Endodermal cell (in vitro differentiated cells): ENCODE results near the gene JARID2. TPM values are rescaled to one million over a fixed set of nuclear protein-coding genes. Genes with fewer than 3 reads are reported as not detected.

Source experiments
- DNase-seq: peaks from one replicate; pipeline ENCODE4 v3.0.0-alpha.2; 2017
- H3K27ac ChIP-seq: 2 replicates; pipeline ENCODE4 v1.5.1; 2013; ENCODE audit warnings: mild to moderate bottlenecking, low read depth, low read length, moderate library complexity
- H3K27me3 ChIP-seq: 2 replicates; pipeline ENCODE4 v1.6.1; 2013; ENCODE audit warnings: mild to moderate bottlenecking, low read length, moderate library complexity; ENCODE audit not compliant: insufficient read depth, control insufficient read depth, poor library complexity, severe bottlenecking
- H3K36me3 ChIP-seq: 2 replicates; pipeline ENCODE4 v1.7.0; 2013; ENCODE audit warnings: mild to moderate bottlenecking, low read length, moderate library complexity; ENCODE audit not compliant: control insufficient read depth, insufficient read depth
- H3K4me1 ChIP-seq: one replicate; pipeline ENCODE4 v1.7.0; 2013; ENCODE audit warnings: low read length; ENCODE audit not compliant: control insufficient read depth, insufficient read depth
- H3K4me3 ChIP-seq: 2 replicates; pipeline ENCODE4 v1.5.1; 2013; ENCODE audit warnings: mild to moderate bottlenecking, low read length, moderate library complexity
- H3K9ac ChIP-seq: 2 replicates; pipeline ENCODE4 v1.6.1; 2013; ENCODE audit warnings: mild to moderate bottlenecking, low read length, moderate library complexity; ENCODE audit not compliant: poor library complexity, severe bottlenecking; ENCODE audit errors: extremely low read depth
- H3K9me3 ChIP-seq: 2 replicates; pipeline ENCODE4 v1.6.1; 2013; ENCODE audit warnings: mild to moderate bottlenecking, low read length, moderate library complexity; ENCODE audit not compliant: control insufficient read depth
- H3K27ac Mint-ChIP-seq: 2 replicates; pipeline ENCODE4 v1.8.0; 2020; ENCODE audit warnings: mixed read lengths
- H3K27me3 Mint-ChIP-seq: 2 replicates; pipeline ENCODE4 v1.8.0; 2021; ENCODE audit warnings: mild to moderate bottlenecking, mixed read lengths; ENCODE audit not compliant: insufficient read depth
- H3K36me3 Mint-ChIP-seq: 2 replicates; pipeline ENCODE4 v1.8.0; 2020; ENCODE audit warnings: low read depth, mixed read lengths
- H3K4me1 Mint-ChIP-seq: 2 replicates; pipeline ENCODE4 v1.8.0; 2020; ENCODE audit warnings: mixed read lengths
- H3K4me3 Mint-ChIP-seq: 2 replicates; pipeline ENCODE4 v1.8.0; 2020; ENCODE audit warnings: mild to moderate bottlenecking, moderate library complexity, mixed read lengths
- H3K9me3 Mint-ChIP-seq: 2 replicates; pipeline ENCODE4 v1.8.0; 2020; ENCODE audit warnings: mild to moderate bottlenecking, mixed read lengths
- WGBS, 2 experiments: methylation state at CpG; one replicate each; pipeline versions ENCODE4 v1.1.5 to v1.1.7; 2013; ENCODE audit warnings: missing lambda C conversion rate in 2 of 2, mixed read lengths in 1 of 2; ENCODE audit not compliant: insufficient coverage in 1 of 2, insufficient read length in 1 of 2; 5-methylcytosine and 5-hydroxymethylcytosine counted together
- total RNA-seq, 2 donors: library from RNA; stranded (reverse); fragmentation: NEBNext Ultra II Directional in 1 of 2; extraction: Animal tissue kit (Norgen Biotek cat#: 25700) in 1 of 2; gene quantifications; 2 replicates in 1 of 2; 3 replicates in 1 of 2; pipeline ENCODE4 v1.2.1, GENCODE V29; 2021
- TF ChIP-seq, protein P1 (sequence below): fragments of 200-600 bp; sonication (generic); conservative IDR thresholded peaks from 2 replicates; pipeline ENCODE4 v1.5.0; 2021; ENCODE audit warnings: antibody characterized with exemption, mild to moderate bottlenecking

JARID2 gene
- total RNA-seq, 2 donors from 2014 or later: 42.5 to 77.0 TPM

DNA sequence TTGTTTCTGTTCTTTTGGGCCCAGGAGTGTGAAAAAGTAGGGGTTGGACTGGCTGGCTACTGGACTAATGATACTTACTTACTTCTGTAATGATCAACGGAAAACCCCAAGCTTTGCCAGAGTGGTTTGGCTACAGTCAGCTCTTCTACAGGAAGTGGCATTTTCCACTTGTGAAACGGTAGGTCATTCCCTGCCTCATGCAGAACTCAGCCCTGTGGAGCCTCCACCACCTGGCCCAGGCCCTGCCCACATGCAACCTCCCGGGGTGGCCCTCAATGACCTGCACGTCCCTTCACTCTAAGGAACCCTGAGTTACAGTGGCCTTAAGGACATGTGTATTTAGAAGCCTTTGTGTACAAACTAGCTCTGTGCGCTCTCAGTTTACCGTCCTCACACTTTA, 276.6 kb downstream of the JARID2 start:
- Histone ChIP-seq H3K27ac (no peak overlapping the region), H3K4me1 (no peaks in the 10 kb centered on the region), H3K9ac (no peak overlapping the region), H3K27me3 (no peaks in the 10 kb centered on the region), H3K4me3 (no peak overlapping the region), H3K36me3 (peaks cover 71% of the 10 kb centered on the region), H3K9me3 (peaks cover 2% of the 10 kb centered on the region)
- Mint-ChIP-seq H3K4me3 (no peak overlapping the region), H3K27ac (no peak overlapping the region), H3K36me3 (peaks cover 87% of the 10 kb centered on the region), H3K4me1 (no peaks in the 10 kb centered on the region), H3K9me3 (no peaks in the 10 kb centered on the region), H3K27me3 (no peaks in the 10 kb centered on the region)
- 95 to 100% methylated on average over 5 to 6 of the region's 6 CpGs for WGBS, 2 experiments
- TF ChIP-seq, protein P1, sequence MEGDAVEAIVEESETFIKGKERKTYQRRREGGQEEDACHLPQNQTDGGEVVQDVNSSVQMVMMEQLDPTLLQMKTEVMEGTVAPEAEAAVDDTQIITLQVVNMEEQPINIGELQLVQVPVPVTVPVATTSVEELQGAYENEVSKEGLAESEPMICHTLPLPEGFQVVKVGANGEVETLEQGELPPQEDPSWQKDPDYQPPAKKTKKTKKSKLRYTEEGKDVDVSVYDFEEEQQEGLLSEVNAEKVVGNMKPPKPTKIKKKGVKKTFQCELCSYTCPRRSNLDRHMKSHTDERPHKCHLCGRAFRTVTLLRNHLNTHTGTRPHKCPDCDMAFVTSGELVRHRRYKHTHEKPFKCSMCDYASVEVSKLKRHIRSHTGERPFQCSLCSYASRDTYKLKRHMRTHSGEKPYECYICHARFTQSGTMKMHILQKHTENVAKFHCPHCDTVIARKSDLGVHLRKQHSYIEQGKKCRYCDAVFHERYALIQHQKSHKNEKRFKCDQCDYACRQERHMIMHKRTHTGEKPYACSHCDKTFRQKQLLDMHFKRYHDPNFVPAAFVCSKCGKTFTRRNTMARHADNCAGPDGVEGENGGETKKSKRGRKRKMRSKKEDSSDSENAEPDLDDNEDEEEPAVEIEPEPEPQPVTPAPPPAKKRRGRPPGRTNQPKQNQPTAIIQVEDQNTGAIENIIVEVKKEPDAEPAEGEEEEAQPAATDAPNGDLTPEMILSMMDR: no peak
- peak; percentile 60 for DNase-seq

DNA sequence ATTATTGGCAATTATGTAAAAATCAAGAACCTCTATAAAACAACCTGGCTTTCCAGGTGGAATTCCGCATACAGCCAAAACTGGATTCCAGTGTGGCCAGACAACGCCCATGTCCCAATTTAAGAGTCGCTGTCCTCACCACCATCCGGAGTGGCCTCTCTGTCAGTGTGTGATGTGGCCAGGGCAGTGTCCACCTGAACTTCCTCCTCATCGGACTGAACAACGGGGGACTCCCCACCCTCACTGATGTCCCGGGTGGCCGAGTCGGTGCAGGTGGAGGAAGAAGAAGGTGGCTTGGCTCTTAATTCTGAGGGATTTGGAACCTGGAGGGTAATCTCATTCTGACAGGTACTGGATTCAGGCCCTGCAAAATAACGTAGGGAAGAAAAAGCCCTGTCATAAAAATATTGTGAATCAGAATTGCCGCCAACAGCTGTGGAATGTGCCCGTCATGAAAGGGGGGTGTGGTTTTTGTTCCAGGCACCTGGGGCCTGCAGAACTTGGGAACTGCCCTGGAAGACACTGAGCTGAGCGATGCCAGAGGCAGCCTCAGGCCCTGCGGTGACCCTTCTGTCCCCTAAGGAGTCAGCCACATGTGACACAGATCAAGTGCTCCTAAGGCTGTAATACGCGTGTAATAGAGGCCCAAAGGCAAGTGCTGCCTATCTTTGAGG, 277.1 kb downstream of the JARID2 start:
- no peaks in the 10 kb centered on the region for H3K4me1 ChIP-seq
- no peaks in the 10 kb centered on the region for H3K27me3 ChIP-seq
- Mint-ChIP-seq H3K4me3 (no peak overlapping the region), H3K27me3 (no peaks in the 10 kb centered on the region), H3K9me3 (peaks cover 4% of the 10 kb centered on the region), H3K27ac (no peak overlapping the region), H3K4me1 (no peaks in the 10 kb centered on the region), H3K36me3 (peaks cover 86% of the 10 kb centered on the region)
- 92 to 96% methylated on average over 10 to 16 of the region's 16 CpGs for WGBS, 2 experiments
- H3K36me3 ChIP-seq: peaks cover 68% of the 10 kb centered on the region
- no peak overlapping the region for H3K9ac ChIP-seq
- TF ChIP-seq, protein P1: no peak
- H3K27ac ChIP-seq: no peak overlapping the region
- H3K4me3 ChIP-seq: no peak overlapping the region
- DNase-seq: peak; percentile 56
- peaks cover 8% of the 10 kb centered on the region for H3K9me3 ChIP-seq

DNA sequence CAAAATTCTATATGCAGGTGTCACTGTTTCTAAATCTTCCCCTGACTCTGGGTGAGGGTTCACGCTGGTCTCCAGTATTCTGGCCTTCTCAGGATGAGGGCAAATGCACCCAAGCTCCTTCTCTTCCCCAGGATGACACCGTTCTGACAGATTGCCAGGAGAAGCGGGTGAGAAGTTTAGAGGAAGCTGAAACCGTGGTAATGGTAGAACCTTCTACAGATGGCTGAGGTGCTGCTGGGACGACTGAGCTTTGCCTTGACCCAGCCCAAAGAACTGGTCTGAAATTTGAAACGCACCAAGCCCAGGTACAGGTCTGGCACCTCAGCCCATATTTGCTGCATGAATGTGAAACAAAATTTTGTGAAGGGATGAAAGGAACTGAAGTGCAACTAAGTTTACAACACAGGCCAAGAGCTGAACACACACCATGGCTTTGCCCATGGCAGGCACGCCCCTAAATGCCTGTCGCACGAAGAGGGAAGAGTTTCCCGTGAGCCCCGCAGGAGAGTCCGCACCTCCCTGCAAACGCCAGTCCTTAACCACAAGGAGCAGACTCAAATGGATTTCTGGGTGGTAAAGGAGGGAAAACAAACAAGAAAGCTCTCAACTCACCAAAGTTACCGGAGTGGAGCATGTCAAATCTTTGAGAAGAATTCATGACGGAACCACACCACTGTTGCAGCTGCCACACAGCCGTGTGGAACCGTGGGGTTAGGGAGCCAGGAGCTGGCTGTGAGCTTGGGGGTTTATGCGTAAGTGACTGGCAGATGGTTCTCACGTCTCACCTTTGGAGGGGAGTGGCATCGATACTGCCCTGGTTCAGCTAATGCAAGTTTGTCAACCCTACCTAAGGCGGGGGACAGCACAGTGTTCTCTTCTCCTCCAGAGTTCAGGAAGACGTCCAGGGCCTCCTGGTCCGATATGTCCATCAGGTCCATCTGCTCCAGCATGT, 278.1 kb downstream of the JARID2 start:
- Mint-ChIP-seq H3K9me3 (peaks cover 4% of the 10 kb centered on the region), H3K4me1 (no peaks in the 10 kb centered on the region), H3K36me3 (peaks cover 83% of the 10 kb centered on the region), H3K27me3 (no peaks in the 10 kb centered on the region), H3K27ac (no peak overlapping the region), H3K4me3 (no peak overlapping the region)
- no peak overlapping the region for H3K4me3 ChIP-seq
- no peaks in the 10 kb centered on the region for H3K27me3 ChIP-seq
- peaks cover 16% of the 10 kb centered on the region for H3K9me3 ChIP-seq
- H3K9ac ChIP-seq: no peak overlapping the region
- no peaks in the 10 kb centered on the region for H3K4me1 ChIP-seq
- 93 to 97% methylated on average over 21 to 23 of the region's 23 CpGs for WGBS, 2 experiments
- DNase-seq: peak; percentile 56
- peaks cover 61% of the 10 kb centered on the region for H3K36me3 ChIP-seq
- H3K27ac ChIP-seq: no peak overlapping the region
- TF ChIP-seq, protein P1: no peak
